ENCODE results near the gene CLMN. TPM values are rescaled to one million over a fixed set of nuclear protein-coding genes. Genes with fewer than 3 reads are reported as not detected.

Gene CLMN
- total RNA-seq, 1 experiment from 2014 or later = 33.4 TPM

DNA sequence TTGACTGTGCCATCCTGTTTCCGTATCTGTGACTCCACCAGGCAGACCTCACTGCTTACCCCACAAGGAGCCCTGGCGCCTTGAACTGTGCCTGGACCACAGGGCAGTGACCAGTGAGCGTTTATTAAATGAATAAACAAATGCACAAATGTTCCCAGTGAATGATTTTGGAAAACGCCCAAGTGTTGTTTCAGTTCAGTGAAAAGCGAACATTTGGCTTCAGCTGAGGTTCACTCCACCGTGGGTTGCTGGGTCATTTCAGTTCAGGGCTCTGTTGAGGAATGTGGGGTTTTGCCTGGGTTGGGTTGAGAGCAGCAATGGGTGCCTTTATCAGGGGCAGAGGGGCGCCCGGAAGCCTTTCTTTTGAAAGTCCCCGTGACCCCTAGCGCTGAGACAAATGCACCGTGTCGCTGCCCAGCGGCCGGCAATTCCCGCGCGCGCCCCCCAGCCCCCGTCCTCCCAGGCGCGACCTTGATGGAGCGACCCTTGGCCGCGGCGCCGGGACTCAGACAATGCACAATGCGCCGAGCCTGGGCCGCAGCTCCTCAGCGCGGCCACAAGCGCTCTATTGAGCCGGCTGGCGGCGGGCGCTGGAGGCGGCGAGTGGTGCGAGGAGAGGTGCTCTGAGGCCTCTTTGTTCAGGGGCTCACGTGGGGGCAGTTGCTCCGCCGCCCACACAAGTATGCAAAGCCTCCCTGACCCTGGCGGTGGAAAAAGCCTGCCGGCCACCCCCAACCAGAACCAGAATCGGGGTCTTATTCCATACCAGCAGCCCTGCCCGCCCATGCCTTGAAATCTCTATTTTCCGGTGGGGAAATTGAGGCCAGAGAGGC, 40.5 kb upstream of the CLMN start:
- no peak overlapping the region for H3K4me3 ChIP-seq (replicated peaks in 1 of 2; ENCODE audit: low read depth in 1 of 2, low read length in 2 of 2)
- no TSS peak for BruUV-seq (replicated peaks)

More for the DNA sequence above, 40.5 kb upstream of the CLMN start:
- Histone ChIP-seq H3K27me3 (ENCODE audit: insufficient read depth, low read length) (no peaks in the 10 kb centered on the region), H3K27ac (ENCODE audit: low read depth, low read length) (no peak overlapping the region), H3K9ac (ENCODE audit: low read length) (no peak overlapping the region), H3K79me2 (ENCODE audit: insufficient read depth, low read length) (no peaks in the 10 kb centered on the region), H3K4me1 (ENCODE audit: control insufficient read depth in 1 of 2, insufficient read depth in 2 of 2, low read length in 2 of 2) (peaks cover 0 to 6% of the 10 kb centered on the region in 2 experiments; a peak in 1 of 4 replicates), H3K9me3 (ENCODE audit: control insufficient read depth in 1 of 2, insufficient read depth in 1 of 2, low read depth in 1 of 2, low read length in 2 of 2) (no peaks in the 10 kb centered on the region), H3K36me3 (ENCODE audit: control insufficient read depth in 1 of 2, insufficient read depth in 2 of 2, low read length in 2 of 2) (no peaks in the 10 kb centered on the region), H3K9me2 (ENCODE audit: insufficient read depth) (no peaks in the 10 kb centered on the region), H2AFZ (ENCODE audit: low read depth, low read length, poor library complexity, severe bottlenecking) (no peak overlapping the region), H4K20me1 (ENCODE audit: insufficient read depth) (no peaks in the 10 kb centered on the region), H3K4me2 (ENCODE audit: low read length) (no peak overlapping the region)
- no peak for TF ChIP-seq YY1 (IDR thresholded peaks at IDR 0.05; ENCODE audit: extremely low read depth, insufficient replicate concordance, low read depth, low read length)
- TF ChIP-seq RAD21 (IDR thresholded peaks at IDR 0.05; ENCODE audit: low read depth) = no peak
- no peak for TF ChIP-seq ATF3 (IDR thresholded peaks at IDR 0.05)
- TF ChIP-seq, protein P1, sequence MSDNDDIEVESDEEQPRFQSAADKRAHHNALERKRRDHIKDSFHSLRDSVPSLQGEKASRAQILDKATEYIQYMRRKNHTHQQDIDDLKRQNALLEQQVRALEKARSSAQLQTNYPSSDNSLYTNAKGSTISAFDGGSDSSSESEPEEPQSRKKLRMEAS (IDR thresholded peaks at IDR 0.05) = no peak
- no peak for TF ChIP-seq ZFX (IDR thresholded peaks at IDR 0.05)
- TF ChIP-seq POLR2A (IDR thresholded peaks at IDR 0.05; ENCODE audit: borderline replicate concordance, extremely low read depth, insufficient read depth, insufficient read length) = no peak
- TF ChIP-seq ELF1 (IDR thresholded peaks at IDR 0.05; ENCODE audit: borderline replicate concordance, low read depth) = no peak
- no peak for TF ChIP-seq REST (IDR thresholded peaks at IDR 0.05; ENCODE audit: low read depth)
- no peak for TF ChIP-seq SIN3A (IDR thresholded peaks at IDR 0.05; ENCODE audit: low read depth)
- TF ChIP-seq POLR2AphosphoS5 (IDR thresholded peaks at IDR 0.05; ENCODE audit: low read depth, low read length) = no peak
- no peak for TF ChIP-seq ZNF274 (IDR thresholded peaks at IDR 0.05; ENCODE audit: low read depth, low read length)
- TF ChIP-seq, protein P2, sequence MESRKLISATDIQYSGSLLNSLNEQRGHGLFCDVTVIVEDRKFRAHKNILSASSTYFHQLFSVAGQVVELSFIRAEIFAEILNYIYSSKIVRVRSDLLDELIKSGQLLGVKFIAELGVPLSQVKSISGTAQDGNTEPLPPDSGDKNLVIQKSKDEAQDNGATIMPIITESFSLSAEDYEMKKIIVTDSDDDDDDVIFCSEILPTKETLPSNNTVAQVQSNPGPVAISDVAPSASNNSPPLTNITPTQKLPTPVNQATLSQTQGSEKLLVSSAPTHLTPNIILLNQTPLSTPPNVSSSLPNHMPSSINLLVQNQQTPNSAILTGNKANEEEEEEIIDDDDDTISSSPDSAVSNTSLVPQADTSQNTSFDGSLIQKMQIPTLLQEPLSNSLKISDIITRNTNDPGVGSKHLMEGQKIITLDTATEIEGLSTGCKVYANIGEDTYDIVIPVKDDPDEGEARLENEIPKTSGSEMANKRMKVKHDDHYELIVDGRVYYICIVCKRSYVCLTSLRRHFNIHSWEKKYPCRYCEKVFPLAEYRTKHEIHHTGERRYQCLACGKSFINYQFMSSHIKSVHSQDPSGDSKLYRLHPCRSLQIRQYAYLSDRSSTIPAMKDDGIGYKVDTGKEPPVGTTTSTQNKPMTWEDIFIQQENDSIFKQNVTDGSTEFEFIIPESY (IDR thresholded peaks at IDR 0.05; ENCODE audit: extremely low read depth, insufficient replicate concordance, low read length) = no peak
- no peak for TF ChIP-seq CBX3 (IDR thresholded peaks at IDR 0.05; ENCODE audit: low read depth)
- TF ChIP-seq SRF (IDR thresholded peaks at IDR 0.05; ENCODE audit: low read depth) = no peak
- CTCF ChIA-PET = interaction anchor here (2.1 kb wide), 1 partner anchor 11 kb away, joined by 14 read pairs; no protein-coding TSS in a partner anchor
- intact Hi-C loops (cut with micrococcal nuclease) = no loop called here
- DNase-seq (ENCODE audit: low read depth, low spot score) (no peak), ATAC-seq (no peak)
- RAD21 ChIA-PET (ENCODE audit: low non-redundant PET in 1 of 2, low total read pairs in 2 of 2, uncharacterized antibody in 2 of 2, unreplicated experiment in 2 of 2) = no interaction called here
- POLR2A ChIA-PET = no interaction called here
